ENCODE data around the gene ARHGEF37. TPM values are rescaled to one million over a fixed set of nuclear protein-coding genes. Genes with fewer than 3 reads are reported as not detected.

Gene ARHGEF37
- total and polyA plus RNA-seq, 2 donors from 2014 or later, result 6.9 to 21.8 TPM

DNA sequence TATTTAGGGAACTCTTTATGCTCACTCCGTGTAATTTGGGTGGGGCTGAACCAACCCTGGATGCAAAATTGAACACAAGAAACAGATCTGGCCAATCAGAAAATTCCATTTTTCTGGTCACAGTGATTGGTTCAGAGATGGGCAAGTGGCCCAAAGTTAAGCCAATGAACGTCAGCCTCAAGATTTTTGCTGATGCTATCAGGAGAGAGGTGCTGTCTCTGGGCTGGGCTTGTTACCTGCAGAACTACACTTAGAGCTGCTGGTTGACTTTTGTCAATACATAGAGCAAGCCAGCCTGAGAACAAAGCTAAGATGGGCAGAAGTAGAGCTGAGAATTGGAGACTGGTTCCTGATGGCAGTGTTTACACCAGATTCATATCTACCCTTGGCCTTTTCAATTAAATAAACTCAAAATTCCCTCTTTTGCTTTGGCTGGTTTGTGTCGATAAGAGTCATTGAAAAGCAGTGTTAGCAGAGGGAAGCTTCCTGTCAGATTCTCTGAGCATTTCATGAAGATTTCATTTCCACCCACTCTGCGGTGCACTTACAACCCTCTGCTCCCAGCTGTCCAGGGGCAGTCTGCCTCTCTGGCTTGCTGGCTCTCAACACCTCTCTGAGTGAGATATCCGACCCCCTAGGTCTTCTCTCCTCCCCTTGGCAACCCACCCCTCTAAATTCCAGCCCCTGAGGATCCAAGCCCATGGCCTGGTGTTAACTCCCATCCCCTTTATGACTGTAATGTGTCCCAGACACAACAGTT, 84.3 kb downstream of the ARHGEF37 start:
- peaks cover 0 to 6% (median 0%) of the 10 kb centered on the region in 3 donors for H3K4me1 ChIP-seq (ENCODE audit: control insufficient read depth in 2 of 3, insufficient read depth in 2 of 3, low read depth in 1 of 3, low read length in 3 of 3)
- no peak for FAIRE-seq
- no peak for DNase-seq
- intact Hi-C loops (cut with DNase I), result no loop called here
- no peak overlapping the region for H3K27ac ChIP-seq (ENCODE audit: low read depth in 2 of 2, low read length in 2 of 2)
- no peaks in the 10 kb centered on the region for H3K9me3 ChIP-seq (ENCODE audit: control insufficient read depth in 2 of 3, insufficient read depth in 1 of 3, low read length in 3 of 3)
- H3K27me3 ChIP-seq (ENCODE audit: control insufficient read depth, insufficient read depth, low read length), result no peaks in the 10 kb centered on the region
- no peak overlapping the region for H3K9ac ChIP-seq (ENCODE audit: low read length in 3 of 3)
- no peak overlapping the region for H3K4me3 ChIP-seq (ENCODE audit: low read length in 3 of 3)
- TF ChIP-seq, protein P1, sequence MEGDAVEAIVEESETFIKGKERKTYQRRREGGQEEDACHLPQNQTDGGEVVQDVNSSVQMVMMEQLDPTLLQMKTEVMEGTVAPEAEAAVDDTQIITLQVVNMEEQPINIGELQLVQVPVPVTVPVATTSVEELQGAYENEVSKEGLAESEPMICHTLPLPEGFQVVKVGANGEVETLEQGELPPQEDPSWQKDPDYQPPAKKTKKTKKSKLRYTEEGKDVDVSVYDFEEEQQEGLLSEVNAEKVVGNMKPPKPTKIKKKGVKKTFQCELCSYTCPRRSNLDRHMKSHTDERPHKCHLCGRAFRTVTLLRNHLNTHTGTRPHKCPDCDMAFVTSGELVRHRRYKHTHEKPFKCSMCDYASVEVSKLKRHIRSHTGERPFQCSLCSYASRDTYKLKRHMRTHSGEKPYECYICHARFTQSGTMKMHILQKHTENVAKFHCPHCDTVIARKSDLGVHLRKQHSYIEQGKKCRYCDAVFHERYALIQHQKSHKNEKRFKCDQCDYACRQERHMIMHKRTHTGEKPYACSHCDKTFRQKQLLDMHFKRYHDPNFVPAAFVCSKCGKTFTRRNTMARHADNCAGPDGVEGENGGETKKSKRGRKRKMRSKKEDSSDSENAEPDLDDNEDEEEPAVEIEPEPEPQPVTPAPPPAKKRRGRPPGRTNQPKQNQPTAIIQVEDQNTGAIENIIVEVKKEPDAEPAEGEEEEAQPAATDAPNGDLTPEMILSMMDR (IDR thresholded peaks at IDR 0.05; ENCODE audit: borderline replicate concordance, extremely low read depth, insufficient read depth), result no peak
- no peaks in the 10 kb centered on the region for H3K36me3 ChIP-seq (ENCODE audit: control insufficient read depth in 2 of 3, insufficient read depth in 3 of 3, low read length in 3 of 3)

DNA sequence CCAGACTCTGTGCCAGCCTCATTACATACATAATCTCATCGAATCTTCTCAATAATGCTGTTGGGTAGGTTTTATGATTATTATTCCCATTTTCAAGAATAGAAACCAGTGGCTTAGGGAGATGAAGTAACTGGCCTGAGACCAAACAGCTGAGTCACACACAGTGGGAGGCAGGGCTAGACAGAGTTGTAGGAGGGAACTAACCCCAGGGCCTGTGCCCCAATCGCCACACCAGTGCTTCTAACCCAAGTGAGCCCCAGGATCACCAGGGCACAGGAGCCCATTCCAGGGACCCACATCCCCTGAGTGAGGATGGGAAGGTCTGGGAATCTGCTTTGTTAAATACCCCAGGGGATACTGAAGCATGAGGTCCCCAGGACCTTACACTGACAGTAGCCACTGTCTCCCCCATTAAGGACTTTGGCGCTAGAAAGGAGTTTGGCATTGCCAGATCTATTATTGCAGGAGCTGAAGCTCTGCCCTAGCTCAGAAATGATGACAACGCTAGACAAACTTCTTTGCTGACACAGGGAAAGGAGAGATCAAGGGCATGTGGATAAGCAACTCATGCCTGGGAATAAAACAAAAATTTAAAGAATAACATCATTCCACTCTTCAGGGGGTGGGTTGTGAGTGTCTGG, 85.0 kb downstream of the ARHGEF37 start:
- Histone ChIP-seq H3K36me3 (ENCODE audit: control insufficient read depth in 2 of 3, insufficient read depth in 3 of 3, low read length in 3 of 3) (no peaks in the 10 kb centered on the region), H3K9me3 (ENCODE audit: control insufficient read depth in 2 of 3, insufficient read depth in 1 of 3, low read length in 3 of 3) (no peaks in the 10 kb centered on the region), H3K9ac (ENCODE audit: low read length in 3 of 3) (no peak overlapping the region), H3K4me3 (ENCODE audit: low read length in 3 of 3) (no peak overlapping the region), H3K4me1 (ENCODE audit: control insufficient read depth in 2 of 3, insufficient read depth in 2 of 3, low read depth in 1 of 3, low read length in 3 of 3) (peaks cover 0 to 6% (median 0%) of the 10 kb centered on the region in 3 donors), H3K27ac (ENCODE audit: low read depth in 2 of 2, low read length in 2 of 2) (no peak overlapping the region), H3K27me3 (ENCODE audit: control insufficient read depth, insufficient read depth, low read length) (no peaks in the 10 kb centered on the region)
- intact Hi-C loops (cut with DNase I), result no loop called here
- TF ChIP-seq, protein P1 (IDR thresholded peaks at IDR 0.05; ENCODE audit: borderline replicate concordance, extremely low read depth, insufficient read depth), result no peak
- FAIRE-seq, result no peak
- no peak for DNase-seq

DNA sequence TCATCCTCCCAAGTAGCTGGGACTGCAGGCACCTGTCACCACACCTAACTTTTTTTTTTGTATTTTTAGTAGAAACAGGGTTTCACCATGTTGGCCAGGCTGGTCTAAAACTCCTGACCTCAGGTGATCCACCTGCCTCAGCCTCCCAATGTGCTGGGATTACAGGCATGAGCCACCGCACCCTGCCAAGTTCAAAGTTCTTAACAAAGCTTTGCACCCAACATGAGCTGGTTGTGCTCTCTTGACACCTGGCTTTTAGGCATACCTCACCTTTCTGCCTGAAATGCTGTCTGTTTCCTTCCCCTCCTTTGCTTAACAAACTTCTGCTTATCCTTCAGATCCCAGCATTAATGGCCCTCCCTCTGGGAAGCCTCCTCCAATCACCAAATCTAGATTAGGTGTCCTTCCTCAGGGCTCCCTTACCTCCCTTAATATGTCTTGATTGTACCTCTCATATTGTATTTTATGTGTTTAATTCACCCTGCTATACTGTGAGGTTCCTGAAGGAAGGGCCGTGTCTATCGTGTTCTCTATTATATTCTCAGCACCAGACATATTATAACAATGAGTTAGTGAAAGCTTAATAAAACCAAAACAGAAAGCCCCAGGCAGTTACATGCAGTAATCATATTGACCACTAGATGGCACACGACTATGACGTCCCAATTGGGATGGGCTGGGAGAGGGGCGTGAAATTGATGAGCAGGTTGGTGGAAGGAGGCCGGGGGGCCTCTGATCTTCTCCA, 86.0 kb downstream of the ARHGEF37 start:
- intact Hi-C loops (cut with DNase I), result no loop called here
- no peak overlapping the region for H3K9ac ChIP-seq (ENCODE audit: low read length in 3 of 3)
- FAIRE-seq, result no peak
- H3K27ac ChIP-seq (ENCODE audit: low read depth in 2 of 2, low read length in 2 of 2), result no peak overlapping the region
- H3K27me3 ChIP-seq (ENCODE audit: control insufficient read depth, insufficient read depth, low read length), result no peaks in the 10 kb centered on the region
- peaks cover 0 to 6% (median 0%) of the 10 kb centered on the region in 3 donors for H3K4me1 ChIP-seq (ENCODE audit: control insufficient read depth in 2 of 3, insufficient read depth in 2 of 3, low read depth in 1 of 3, low read length in 3 of 3)
- no peaks in the 10 kb centered on the region for H3K36me3 ChIP-seq (ENCODE audit: control insufficient read depth in 2 of 3, insufficient read depth in 3 of 3, low read length in 3 of 3)
- TF ChIP-seq, protein P1 (IDR thresholded peaks at IDR 0.05; ENCODE audit: borderline replicate concordance, extremely low read depth, insufficient read depth), result peak; percentile 83
- H3K9me3 ChIP-seq (ENCODE audit: control insufficient read depth in 2 of 3, insufficient read depth in 1 of 3, low read length in 3 of 3), result no peaks in the 10 kb centered on the region
- DNase-seq, result no peak
- no peak overlapping the region for H3K4me3 ChIP-seq (ENCODE audit: low read length in 3 of 3)
